HG03108 (cell line): ENCODE measurements around the gene FAM110D.

Experiments used
- ATAC-seq: cut with Tn5 transposase; IDR thresholded peaks from one replicate; pipeline ENCODE4 v1.9.1; 2021; ENCODE audit warnings: moderate library complexity; ENCODE audit not compliant: unreplicated experiment

FAM110D gene

DNA sequence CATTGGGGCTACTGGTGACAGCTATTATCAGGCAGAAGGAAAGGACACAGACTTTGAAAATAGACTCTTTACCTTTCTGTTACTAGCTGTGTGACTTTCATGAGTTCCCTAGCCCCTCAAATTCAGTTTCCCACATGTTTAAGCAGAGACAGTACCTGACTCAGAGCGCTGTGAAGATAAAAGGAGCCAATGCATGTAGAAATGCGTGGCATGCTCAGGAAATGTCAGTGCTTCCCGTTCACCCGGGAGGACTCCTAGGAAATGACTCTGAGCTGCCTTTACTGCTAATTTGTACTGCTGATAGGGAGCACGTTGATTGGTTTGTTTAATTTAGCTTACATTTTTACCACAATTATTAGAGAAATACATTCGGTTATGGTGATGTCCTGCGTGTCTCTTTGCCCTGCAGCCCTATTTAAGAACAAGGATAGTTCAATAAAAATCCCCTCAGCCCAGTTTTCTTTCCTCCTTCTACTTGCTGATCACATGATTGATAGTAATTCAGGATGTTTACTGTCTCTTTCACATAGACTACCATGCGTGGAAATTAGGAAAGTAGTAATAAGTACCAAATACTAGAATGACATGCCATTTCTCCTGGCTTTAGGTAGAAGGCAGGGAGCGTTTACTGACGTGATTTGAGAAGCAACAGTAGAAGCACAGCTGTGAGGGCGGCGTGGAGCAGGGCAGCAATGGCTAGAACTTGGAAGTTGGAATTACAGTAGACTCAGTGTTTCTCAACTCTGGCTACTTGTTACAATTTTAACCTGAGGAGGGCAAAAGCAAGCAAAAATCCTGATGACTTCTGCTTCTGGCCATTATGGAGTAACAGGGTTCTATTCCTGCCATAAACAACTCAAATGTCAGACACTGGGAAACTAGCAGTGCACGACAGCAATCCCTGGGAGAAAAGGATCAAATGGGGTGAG lies 31.4 kb upstream of the FAM110D start:
- no peak for ATAC-seq

DNA sequence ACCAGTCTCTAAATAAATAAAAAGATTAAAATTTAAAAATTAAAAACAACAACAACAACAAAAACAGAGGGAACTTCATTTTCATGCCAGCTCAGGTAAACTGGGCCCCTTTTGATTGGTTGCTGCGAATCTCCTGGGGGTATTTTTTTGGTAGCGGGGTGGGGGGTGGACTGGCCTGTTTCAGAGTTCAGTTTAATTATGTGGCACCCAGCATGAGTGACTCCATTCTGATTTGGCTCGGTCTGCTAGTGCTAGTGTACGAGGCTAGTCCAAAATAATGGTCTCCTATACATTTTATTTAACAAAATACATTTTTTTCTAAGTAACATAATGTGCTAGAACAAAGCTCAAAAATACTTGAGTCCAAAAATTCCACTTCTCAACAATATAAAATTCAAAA lies 29.1 kb upstream of the FAM110D start:
- ATAC-seq, result no peak

DNA sequence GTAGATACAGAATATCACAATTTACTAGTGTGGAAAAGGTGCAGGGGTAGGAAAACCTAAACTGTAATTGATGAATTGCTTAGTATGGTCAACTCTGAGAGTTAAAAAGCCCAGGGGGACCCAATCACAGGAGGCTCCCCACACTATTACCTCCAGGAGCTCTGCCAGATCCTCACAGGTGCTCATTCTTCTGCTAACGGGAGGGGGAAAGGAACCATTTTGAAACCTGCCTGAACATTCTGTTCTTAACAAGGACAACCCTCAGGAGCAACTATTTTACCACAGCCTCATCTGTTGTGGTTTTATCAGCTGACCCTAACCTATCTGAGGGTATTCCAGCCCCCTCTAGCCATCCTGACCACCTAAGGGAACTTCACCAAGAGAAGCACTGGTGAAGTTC lies 28.2 kb upstream of the FAM110D start:
- ATAC-seq, result no peak

DNA sequence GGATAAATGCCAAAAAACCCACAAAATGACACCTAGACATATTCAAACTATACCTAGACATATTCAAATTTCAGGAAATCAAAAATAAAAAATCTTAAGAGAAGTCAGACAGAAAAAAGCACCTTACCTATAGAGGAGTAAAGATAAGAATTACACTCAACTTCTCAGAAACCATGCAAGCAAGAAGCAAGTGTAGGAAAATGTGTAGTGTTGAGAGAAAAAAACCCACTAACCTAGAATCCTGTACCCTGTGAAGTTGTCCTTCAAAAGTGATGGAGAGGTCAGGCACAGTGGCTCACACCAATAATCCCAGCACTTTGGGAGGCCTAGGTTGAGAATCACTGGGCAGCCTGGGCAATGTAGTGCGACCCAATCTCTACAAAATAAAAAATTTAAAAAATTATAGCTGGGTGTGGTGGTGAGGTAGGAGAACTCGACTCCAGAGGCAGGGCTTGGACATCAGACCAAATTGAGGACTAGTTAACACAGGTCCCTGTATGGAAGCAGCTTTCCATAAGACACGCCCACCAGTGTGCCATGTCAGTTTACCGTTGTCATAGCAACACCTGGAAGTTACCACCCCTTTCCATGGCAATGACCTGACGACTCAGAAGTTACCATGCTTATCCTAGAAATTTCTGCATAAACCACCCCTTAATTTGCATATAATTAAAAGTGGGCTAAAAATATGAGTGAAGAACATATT lies 26.6 kb upstream of the FAM110D start:
- ATAC-seq, result no peak

DNA sequence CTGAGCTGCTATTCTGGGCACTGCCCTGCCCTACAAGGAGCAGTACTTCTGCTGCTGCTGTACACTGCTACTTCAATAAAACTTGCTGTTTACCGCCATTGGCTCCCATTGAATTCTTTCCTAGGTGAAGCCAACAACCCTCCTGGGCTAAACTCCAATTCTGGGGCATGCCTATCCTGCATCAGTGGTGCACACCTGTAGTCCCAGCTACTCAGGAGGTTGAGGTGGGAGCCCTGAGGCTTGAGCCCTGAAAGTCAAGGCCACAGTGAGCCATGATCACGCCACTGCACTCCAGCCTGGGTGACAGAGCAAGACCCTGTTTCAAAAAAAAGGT lies 26.1 kb upstream of the FAM110D start:
- no peak for ATAC-seq

DNA sequence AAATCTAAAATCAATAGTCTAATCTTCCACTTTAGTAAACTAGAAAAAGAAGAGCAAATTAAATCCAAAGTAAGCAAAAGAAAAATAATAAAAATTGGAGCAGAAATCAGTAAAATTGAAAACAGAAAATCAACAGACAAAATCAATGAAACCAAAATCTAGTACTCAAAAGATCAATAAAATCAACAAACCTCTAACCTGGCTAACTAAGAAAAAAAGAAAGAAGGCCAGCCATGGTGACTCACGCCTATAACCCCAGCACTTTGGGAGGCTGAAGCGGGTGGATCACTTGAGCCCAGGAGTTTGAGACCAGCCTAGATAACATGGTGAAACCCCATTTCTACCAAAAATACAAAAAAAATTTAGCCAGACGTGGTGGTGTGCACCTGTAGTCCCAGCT lies 24.4 kb upstream of the FAM110D start:
- ATAC-seq, result no peak

DNA sequence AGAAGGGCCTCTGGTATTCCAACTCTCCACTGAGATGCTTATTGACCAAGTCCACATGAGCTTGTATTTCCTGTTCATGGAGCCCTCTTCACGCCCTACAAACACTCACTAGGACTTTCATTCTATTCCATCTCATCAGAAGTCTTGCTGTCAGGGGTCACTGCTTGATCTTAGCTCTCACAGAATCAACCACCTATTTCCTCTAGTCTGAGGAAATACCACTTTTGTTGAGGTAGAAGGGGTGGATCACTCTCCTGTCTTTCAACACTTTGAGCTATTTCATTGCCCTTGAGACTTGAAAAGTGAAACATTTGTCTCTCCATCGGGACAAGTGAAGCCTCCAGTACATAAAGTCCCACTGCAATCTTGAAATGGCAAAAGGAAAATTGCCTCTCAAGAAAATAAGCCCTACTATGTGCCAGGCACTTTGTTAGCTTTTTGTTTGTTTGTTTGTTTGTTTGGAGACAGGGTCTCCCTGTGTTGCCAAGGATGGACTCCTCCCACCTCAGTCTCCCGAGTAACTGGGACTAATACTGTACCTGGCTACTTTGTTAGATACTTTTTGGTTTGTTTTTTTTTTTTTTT lies 19.8 kb upstream of the FAM110D start:
- no peak for ATAC-seq

DNA sequence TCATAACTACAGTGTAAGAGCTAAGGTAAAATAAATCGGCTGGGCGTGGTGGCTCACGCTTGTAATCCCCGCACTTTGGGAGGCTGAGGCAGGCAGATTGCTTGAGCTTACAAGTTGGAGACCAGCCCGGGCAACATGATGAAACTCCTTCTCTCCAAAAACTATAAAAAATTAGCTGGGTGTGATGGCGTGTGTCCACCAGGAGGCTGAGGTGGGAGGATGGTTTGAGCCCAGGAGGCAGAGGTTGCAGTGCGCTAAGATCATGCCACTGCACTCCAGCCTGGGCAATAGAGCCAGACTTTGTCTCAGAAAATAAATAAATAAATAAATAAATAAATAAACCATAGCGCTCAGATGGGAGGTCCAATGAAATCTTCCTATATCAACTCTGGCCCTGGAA lies 16.7 kb upstream of the FAM110D start:
- no peak for ATAC-seq

DNA sequence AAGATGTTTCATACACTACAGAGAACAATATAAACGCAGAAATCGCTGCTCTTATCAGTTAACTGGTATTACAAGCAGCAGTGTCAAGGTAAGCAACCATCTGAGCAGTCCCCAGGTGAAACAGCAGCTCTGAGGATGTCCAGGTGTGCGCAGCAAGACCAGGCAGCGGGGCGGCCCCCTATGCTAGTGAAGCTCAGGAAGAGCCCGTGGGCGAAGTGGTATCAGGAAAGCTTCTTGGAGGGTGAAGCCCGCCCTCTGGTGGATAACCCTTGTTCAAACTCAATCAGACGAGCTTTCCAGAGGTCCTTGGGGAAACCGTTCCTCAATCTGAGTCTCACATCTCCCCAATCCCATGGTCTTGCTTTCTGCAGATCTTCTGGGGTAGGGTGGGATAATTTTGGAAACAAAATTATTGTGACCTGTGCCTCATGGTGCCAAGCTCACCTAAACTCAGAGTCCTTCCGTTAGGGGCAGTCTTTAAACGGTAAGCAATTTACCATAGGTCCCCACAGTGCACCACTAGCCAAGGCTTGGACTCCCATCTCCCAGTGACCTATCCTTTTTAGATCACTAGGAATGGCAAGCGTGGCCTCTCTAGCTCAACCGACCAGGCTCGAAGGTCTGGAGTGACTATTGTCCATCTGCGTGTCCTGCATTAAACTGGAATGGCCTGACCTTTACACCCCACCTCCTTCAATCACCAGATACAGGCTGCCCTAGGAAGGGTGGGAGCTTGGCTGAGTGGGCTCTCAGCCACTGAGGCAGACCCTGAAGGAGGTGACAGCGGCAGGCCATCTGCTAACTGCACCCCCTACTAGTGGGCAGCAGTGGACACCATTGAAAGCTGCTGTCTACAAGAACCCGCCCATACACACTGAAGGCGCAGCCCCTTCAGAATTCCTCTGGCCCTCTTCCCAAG lies 13.6 kb upstream of the FAM110D start:
- ATAC-seq, result no peak

DNA sequence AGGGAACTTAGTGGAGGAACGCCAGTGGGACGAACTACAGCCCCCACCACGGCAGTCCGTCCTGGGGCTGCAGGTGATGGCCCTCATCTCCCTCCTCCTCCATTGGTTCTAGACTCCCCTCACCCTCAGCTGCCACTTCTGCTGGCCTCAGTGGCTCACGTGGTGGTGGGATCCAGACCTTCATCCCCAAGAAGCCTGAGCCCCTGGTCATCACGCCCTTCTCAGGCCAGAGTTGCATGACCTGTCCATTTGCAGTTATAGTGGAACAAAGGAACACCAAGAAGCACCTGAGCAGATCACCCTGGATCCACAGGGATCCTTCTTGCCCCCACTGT lies 13.0 kb upstream of the FAM110D start:
- no peak for ATAC-seq

DNA sequence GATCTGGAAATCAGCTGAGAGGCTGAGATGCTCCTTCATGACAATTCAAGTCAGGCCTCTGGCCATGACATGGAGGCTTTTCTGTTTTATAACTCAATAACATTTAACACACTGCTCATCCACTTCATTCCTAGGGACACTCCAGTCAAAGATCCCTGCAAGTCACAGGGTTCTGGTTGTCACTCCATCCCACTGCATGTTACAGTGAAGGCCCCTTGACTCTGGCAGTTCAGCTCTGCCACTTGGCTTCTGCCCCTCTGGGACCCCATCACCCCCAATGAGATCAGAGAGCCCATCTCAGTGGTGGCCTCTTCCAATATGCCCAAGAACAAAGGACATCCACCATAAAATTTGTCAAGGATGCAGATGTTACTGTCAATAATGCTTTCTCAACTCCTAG lies 10.0 kb upstream of the FAM110D start:
- ATAC-seq, result no peak

DNA sequence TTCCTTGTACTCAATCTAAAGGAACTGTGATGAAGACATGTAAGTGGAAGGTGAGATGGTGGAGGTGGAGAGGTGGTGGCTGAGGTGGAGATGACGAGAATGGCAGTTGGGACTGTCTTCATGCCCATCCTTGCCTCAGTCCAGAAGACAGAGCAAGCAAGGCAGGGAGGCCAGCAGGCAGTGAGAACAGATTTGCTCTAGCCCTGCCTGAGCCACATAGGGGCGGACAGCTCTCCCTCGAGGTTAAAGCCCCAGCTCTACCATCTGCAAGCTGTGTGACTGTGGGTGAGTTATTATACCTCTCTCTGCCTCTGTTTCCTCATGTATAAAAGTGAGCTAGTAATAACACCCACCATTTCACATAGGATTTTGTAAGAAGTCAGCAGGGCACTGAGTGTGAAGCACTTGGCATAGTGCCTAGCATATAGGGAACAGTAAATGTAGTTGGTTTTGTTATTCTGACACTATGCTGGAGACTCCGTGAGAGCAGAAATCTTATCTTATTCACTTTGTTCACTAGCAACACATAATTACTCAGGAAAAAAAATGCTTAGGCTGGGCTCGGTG lies 4.8 kb upstream of the FAM110D start:
- ATAC-seq, result no peak

DNA sequence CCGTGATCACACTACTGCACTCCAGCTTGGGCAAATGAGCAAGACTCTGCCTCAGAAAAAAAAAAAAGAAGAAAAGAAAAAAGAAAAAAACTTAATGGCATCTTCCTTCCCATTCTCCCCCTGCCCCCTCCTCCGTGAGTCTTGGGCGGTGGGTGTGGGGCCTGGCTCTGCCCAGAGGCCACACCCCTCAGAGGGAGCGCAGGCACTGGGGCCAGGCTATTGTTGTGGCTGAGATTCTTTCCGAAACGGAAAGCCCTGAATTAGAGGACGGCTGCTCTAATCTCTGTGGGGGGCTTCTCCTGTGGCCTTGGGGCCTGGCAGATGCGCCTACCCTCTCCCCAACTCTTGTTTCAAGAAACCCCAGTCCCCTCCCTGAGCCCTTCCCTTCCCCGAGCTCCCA lies 4.1 kb upstream of the FAM110D start:
- no peak for ATAC-seq

DNA sequence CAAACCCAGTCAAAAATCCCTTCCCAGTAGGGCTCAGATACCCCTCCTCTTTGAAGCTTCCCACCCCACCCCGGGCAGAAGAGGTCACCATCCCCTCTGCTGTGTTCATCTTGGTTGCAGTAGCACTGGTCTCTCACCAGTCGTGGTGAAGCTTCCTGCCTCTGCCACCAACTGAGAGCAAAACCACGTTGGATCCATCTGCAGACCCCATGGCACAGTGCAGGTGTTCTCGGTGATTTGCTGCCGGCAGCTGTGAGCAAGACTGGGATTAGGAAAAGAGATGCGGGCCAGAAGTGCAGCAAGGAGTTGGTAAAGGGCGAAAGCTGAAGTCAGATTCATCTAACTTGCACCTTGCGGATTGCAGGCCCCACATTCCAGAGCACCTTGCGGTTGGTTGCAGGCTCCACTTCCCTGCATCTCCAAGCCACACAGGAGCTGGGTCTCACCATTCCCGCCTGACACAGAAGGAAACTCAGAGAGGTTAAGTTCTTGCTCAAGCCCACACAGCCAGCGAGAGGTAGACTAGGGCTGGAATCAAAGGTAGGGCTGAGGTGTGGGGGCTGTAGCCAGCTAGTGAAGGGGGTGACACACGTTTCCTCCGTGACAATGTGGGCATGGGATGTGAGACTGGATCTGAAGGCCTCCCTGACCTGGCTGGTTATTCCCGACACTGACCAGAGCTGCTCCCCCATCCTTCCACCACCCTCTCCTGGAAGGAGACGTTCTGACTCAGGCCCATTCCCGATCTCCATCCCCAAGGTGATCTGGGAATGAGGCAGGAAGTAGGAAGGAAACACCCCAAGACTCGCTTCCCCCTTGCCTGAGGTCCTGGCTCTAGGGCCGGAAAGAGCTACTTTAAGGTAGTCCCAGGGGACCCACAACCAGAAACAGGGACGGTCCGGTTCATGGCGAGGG lies 3.3 kb upstream of the FAM110D start:
- no peak for ATAC-seq

DNA sequence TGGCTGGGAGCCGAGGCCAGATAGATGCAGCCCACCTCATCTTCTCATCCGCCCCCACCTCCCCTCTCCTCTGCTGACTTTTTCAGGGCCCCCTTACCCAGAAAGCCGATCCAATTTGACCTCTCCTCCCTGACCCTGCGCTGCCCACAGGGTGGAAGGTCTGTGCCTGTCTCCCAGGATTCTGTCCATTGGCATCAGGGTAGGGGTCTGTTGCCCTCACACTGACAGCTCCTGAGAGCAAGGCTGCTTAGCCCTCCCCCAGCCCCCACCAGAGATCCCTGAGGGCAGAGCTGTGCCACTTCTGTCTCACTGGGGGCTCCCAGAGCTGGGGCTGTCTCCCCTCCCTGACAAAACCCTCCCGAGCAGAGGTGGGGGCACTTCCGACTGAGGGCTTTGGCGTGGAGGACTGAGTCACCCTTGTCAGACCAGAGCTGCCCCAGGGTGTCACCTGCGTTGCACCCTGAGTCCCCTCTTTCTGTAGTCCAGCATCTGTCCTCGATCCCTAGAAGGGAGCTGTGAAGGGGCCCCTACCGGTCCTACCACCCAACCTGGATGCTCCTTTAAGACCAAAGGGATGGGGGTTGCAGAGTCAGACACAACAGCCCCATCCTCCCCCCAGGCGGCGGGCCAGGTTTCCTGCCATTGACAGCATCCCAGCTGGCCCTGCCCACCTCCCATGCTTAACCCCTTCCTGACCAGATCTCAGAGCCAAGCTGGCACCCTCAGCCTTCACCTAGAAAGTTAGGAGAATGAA lies 2.4 kb upstream of the FAM110D start:
- no peak for ATAC-seq

DNA sequence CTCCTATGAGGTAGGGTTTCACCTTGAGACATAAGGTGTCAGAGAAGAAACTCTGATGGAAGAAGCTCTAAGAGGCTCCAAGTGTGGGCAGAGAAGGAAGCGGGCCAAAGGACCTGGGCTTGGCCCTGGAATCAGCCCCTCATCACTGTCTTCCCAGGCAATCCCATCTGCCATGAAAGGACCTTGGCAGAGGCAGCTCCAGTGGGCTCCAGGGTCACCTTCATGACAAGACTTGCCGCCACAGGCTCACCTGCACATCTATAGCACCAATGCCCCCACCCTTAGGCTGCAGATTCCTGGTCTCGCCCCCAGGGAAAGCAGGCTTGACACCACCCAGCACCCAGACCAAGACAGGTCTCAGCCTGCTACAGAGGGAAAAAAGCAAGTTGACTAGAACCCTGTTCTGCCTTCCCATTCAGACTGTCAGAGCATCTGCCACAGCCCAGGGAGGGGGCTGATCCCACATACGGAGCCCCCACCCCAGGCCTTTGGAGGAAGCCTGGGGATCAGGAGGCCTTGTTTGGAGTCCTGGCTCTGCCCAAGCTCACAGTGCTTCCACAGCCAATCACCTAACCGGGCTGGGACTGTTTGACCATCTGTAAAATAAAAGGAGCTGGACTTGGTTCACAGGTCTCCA lies 490 bp upstream of the FAM110D start:
- no peak for ATAC-seq

DNA sequence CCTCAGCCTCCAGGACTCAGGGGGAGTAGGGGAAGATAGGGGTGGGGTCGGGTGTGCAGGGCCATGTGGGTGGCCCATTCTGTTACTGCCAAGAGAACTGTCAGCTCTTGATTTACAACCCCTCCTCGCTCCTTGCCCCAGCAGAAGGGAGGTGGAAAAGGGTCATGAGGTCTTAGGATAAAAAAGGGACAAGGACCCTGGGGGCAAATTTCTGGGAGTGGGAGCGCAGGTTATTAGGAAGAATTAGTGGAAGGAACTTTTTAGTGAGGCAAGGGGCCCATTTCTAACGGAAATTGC lies 812 bp downstream of the FAM110D start:
- ATAC-seq, result no peak

DNA sequence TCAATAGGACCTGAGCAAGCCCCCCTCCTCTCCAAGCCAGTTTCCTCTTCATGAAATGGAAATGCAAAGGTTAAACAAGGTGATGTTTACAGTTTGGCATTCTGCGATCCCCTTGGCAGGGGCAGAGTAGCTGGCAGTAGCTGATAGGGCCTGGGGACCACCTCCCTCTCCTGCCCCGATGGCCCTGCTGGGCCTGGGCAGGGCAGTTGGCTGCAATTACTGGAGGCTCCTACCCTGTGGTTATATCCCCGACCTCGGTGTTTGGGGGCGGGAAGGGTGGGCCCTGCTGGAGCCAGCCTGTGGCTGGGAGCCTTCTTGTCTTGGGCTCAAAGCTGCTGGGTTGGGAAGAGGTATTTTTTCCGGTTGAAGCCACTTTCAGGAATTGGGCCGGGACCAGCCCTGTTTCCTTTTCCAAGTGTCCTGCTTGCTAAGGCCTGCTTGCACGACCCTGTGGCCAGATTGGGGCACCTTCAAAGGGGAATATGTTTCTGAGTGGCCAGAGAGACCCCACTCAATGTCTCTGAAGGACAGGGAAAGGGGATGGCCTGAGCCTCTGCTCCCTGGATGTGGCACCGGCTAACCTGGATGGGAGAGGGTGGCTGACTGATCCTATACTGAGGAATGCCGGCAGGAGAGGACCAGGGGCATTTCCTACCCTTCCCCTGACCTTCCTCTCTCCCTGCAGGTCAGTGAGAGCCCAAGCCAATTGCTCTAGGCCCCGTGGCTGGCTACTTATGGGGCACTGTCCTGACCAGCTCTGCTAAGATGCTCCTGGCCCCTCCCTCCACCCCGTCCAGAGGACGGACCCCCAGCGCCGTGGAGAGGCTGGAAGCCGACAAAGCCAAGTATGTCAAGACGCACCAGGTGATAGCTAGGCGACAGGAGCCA lies 1.9 kb downstream of the FAM110D start:
- ATAC-seq, result no peak
